HepG2 (cell line): ENCODE results near the gene GRK5. TPM values are rescaled to one million over a fixed set of nuclear protein-coding genes. Genes with fewer than 3 reads are reported as not detected.

Source experiments
- ARID4A ChIP-seq: sonication (generic); formaldehyde crosslinking; IDR thresholded peaks from 2 replicates; pipeline ENCODE4 v1.5.0; 2020; ENCODE audit warnings: mild to moderate bottlenecking, missing genetic modification reagents, borderline replicate concordance
- CEBPB ChIP-seq: IDR thresholded peaks from 2 replicates; pipeline ENCODE4 v1.6.1; 2011; ENCODE audit warnings: low read depth, low read length, improper control_type of control experiment, borderline replicate concordance
- CEBPG ChIP-seq: IDR thresholded peaks from 2 replicates; pipeline ENCODE4 v1.6.1; 2016
- NR2F6 ChIP-seq, 2 experiments: IDR thresholded peaks; 2 replicates each; pipeline ENCODE4 v1.6.1; 2016; ENCODE audit warnings: antibody characterized with exemption in 1 of 2, mild to moderate bottlenecking in 1 of 2
- PHF8 ChIP-seq: sonication (generic); formaldehyde crosslinking; IDR thresholded peaks from 2 replicates; pipeline ENCODE4 v1.5.0; 2020; ENCODE audit warnings: missing genetic modification reagents
- RARA ChIP-seq: IDR thresholded peaks from 2 replicates; pipeline ENCODE4 v1.6.1; 2016; ENCODE audit warnings: missing genetic modification reagents, missing compliant biosample characterization
- ZBTB3 ChIP-seq: sonication (generic); formaldehyde crosslinking; IDR thresholded peaks from 2 replicates; pipeline ENCODE4 v1.4.0; 2020; ENCODE audit warnings: low read depth, mild to moderate bottlenecking, moderate library complexity, missing genetic modification reagents, borderline replicate concordance
- ZMYM4 ChIP-seq: sonication (generic); formaldehyde crosslinking; IDR thresholded peaks from 2 replicates; pipeline ENCODE4 v1.8.1; 2023; ENCODE audit warnings: mild to moderate bottlenecking, missing genetic modification reagents
- ZNF10 ChIP-seq: sonication (generic); formaldehyde crosslinking; IDR thresholded peaks from 2 replicates; pipeline ENCODE4 v1.4.0; 2020; ENCODE audit warnings: mild to moderate bottlenecking, low read depth, missing genetic modification reagents, borderline replicate concordance
- ZNF121 ChIP-seq: sonication (generic); formaldehyde crosslinking; IDR thresholded peaks from 2 replicates; pipeline ENCODE4 v1.5.0; 2020; ENCODE audit warnings: mild to moderate bottlenecking, missing genetic modification reagents
- ZNF350 ChIP-seq: sonication (generic); formaldehyde crosslinking; IDR thresholded peaks from 2 replicates; pipeline ENCODE4 v1.4.0; 2020; ENCODE audit warnings: mild to moderate bottlenecking, low read depth, missing genetic modification reagents, borderline replicate concordance
- ZNF550 ChIP-seq: sonication (generic); formaldehyde crosslinking; IDR thresholded peaks from 2 replicates; pipeline ENCODE4 v1.4.0; 2020; ENCODE audit warnings: mild to moderate bottlenecking, missing genetic modification reagents, borderline replicate concordance
- polyA plus RNA-seq, 8 experiments: library from polyadenylated mRNA; depleted of rRNA in 3 of 8; stranded (reverse) in 7 of 8; unstranded in 1 of 8; fragments of >200 nt; fragmentation: Illumina TruSeq in 4 of 8; extraction: Trizol in 4 of 8; gene quantifications; 2 replicates each; pipeline versions ENCODE4 v1.2.1 to v1.2.3, GENCODE V29; 2011 to 2016; ENCODE audit warnings: low read depth in 4 of 8, missing spikeins in 1 of 8, mixed read lengths in 1 of 8; ENCODE audit not compliant: insufficient read depth in 1 of 8
- total RNA-seq, 5 experiments: library from RNA; depleted of rRNA; stranded (reverse); fragments of >200 nt; fragmentation: Illumina TruSeq; extraction: Trizol; gene quantifications; 2 replicates each; pipeline ENCODE4 v1.2.3, GENCODE V29; 2016; ENCODE audit warnings: low read depth in 1 of 5

Gene GRK5
- total and polyA plus RNA-seq, 2 of the 13 experiments (the other 11 are each of a cell fraction or from before 2014, with no cell fraction given) = 10.4 to 12.6 TPM

GRCh38 chr10:119183664-119184412 is 23.5 kb upstream of the GRK5 start (continued):
- TF ChIP-seq ZNF121 (CRISPR knock-in tag) (peak; percentile 73), ZMYM4 (CRISPR knock-in tag) (peak; percentile 13; the same call in 1 of the 2 replicates), PHF8 (CRISPR knock-in tag) (no peak), NR2F6 (IDR thresholded peaks at IDR 0.05) (peak; percentile 55), NR2F6 (CRISPR knock-in tag; IDR thresholded peaks at IDR 0.05) (peak; percentile 70), ZNF550 (CRISPR knock-in tag) (no peak), ZBTB3 (CRISPR knock-in tag) (no peak), CEBPB (peak; percentile 23; the same call in 1 of the 2 replicates), ARID4A (CRISPR knock-in tag) (no peak), CEBPG (peak; percentile 49), ZNF350 (CRISPR knock-in tag) (no peak), RARA (CRISPR knock-in tag) (peak; percentile 66), ZNF10 (no peak)
